Heart left ventricle (tissue), 13 donors: ENCODE data around the gene MBD1.

Source experiments
- CTCF ChIP-seq, 12 donors: fragments of 200-600 bp; sonication (generic) in 4 of 12; IDR thresholded peaks; one replicate each; pipeline versions ENCODE4 v1.5.0 to v1.8.0; 2018 to 2022; ENCODE audit warnings: antibody characterized with exemption in 12 of 12, mild to moderate bottlenecking in 5 of 12
- POLR2A ChIP-seq, 2 donors: fragments of 450-650 bp; IDR thresholded peaks; one replicate each; pipeline ENCODE4 v1.6.1; 2017; ENCODE audit warnings: antibody characterized with exemption in 2 of 2, mild to moderate bottlenecking in 2 of 2, moderate library complexity in 2 of 2
- donor health status: ischemic (EF 13 %, LVEDD 7.1; RV severe dilation, severe dysfunction).
- donor health status: DM: no; HTN: yes; CAD: no.
- donor health status: DM: no; HTN: no; CAD: no.
- donor health status: ischemic (EF 25% LVEDD 6.9; RV normal size, moderate dysfunction).
- donor health status: ischemic (EF 25% LVEDD 5.7; RV mildly dilated, moderate dysfunction).
- donor health status: ischemic (EF 35%, LVEDD 5.7; RV mildly dilated, moderate dysfunction).
- donor health status: nonischemic (EF 11% LVEDD 7.7; RV severe dilation, severe dysfunction).
- donor health status: DM: yes; HTN: yes; CAD: no.
- donor health status: PGD.
- donor health status: ischemic (EF 29% LVEDD 5.4; RV normal size, mild dysfunction).
- donor health status: nonischemic (EF 23%, LVEDD 6.1; RV moderate dilation, normal function).

DNA sequence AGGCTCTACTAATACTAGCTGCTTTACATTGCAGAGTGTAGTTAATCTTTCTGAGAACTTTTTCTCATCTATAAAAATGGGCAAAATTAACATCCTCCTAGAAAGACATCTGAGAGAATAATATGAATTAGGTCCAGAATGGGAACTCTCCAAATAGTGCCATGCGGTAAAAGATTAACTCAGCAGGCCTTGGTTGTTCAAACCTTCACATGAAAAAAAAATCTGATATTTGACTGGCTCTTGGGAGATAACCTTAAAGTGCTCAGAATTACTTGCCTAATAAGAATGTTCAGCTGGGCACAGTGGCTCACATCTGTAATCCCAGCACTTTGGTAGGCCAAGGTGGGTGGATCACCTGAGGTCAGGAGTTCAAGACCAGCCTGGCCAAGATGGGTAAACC, 11.7 kb upstream of the MBD1 start:
- TF ChIP-seq CTCF (IDR thresholded peaks at IDR 0.05): no peak
- TF ChIP-seq POLR2A (IDR thresholded peaks at IDR 0.05): no peak
